Omental fat pad (tissue), 4 donors: Measurements from ENCODE around the gene CHRNA4. TPM values are rescaled to one million over a fixed set of nuclear protein-coding genes. Genes with fewer than 3 reads are reported as not detected.

Experiments
- ATAC-seq: fragments of 150-250 bp; one replicate; pipeline ENCODE4 v1.9.1; 2016; ENCODE audit warnings: mild to moderate bottlenecking, moderate library complexity; ENCODE audit not compliant: low FRiP score
- DNase-seq: peaks from one replicate; pipeline ENCODE4 v3.0.0-alpha.2; 2019; ENCODE audit warnings: low spot score
- CTCF ChIP-seq, 3 donors: fragments of 450-650 bp; IDR thresholded peaks; one replicate each; pipeline ENCODE4 v1.5.1; 2016 to 2017; ENCODE audit warnings: antibody characterized with exemption in 3 of 3, mild to moderate bottlenecking in 3 of 3, moderate library complexity in 2 of 3
- total RNA-seq, 4 donors: library from RNA; depleted of rRNA; stranded (reverse); fragments of >200 nt; gene quantifications; one replicate each; pipeline ENCODE4 v1.1.0, GENCODE V29; 2016

Gene CHRNA4
- total RNA-seq, 4 donors from 2014 or later = not detected

GRCh38 chr20:63327231-63327745 is 33.9 kb downstream of the CHRNA4 start:
- no peak for DNase-seq
- no peak for ATAC-seq
- no peak for TF ChIP-seq CTCF (IDR thresholded peaks at IDR 0.05)

GRCh38 chr20:63326314-63327230 is 34.6 kb downstream of the CHRNA4 start:
- no peak for TF ChIP-seq CTCF (IDR thresholded peaks at IDR 0.05)
- ATAC-seq (no peak), DNase-seq (no peak)

GRCh38 chr20:63325554-63326313 is 35.4 kb downstream of the CHRNA4 start:
- TF ChIP-seq CTCF (IDR thresholded peaks at IDR 0.05) = no peak
- ATAC-seq (no peak), DNase-seq (no peak)

GRCh38 chr20:63325021-63325471 is 36.1 kb downstream of the CHRNA4 start:
- no peak for DNase-seq
- no peak for TF ChIP-seq CTCF (IDR thresholded peaks at IDR 0.05)
- ATAC-seq = no peak

- no peak for TF ChIP-seq CTCF (IDR thresholded peaks at IDR 0.05)
- ATAC-seq (no peak), DNase-seq (no peak)
These were observed 37.7 kb downstream of the CHRNA4 start for GRCh38 chr20:63323357-63323981.

GRCh38 chr20:63322933-63323273 is 38.2 kb downstream of the CHRNA4 start:
- no peak for TF ChIP-seq CTCF (IDR thresholded peaks at IDR 0.05)
- ATAC-seq (no peak), DNase-seq (no peak)
